Measurements from ENCODE around the gene ALDH1L1.

- TF ChIP-seq CTCF (IDR thresholded peaks at IDR 0.05) = no peak
- TF ChIP-seq, protein P1, sequence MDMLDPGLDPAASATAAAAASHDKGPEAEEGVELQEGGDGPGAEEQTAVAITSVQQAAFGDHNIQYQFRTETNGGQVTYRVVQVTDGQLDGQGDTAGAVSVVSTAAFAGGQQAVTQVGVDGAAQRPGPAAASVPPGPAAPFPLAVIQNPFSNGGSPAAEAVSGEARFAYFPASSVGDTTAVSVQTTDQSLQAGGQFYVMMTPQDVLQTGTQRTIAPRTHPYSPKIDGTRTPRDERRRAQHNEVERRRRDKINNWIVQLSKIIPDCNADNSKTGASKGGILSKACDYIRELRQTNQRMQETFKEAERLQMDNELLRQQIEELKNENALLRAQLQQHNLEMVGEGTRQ (CRISPR knock-in tag; IDR thresholded peaks at IDR 0.05) = no peak
- no peak for TF ChIP-seq ESRRA (CRISPR knock-in tag; IDR thresholded peaks at IDR 0.05; ENCODE audit: borderline replicate concordance)
- no peak for TF ChIP-seq ATF2 (CRISPR knock-in tag; IDR thresholded peaks at IDR 0.05; ENCODE audit: borderline replicate concordance, low read depth)
- no peak for TF ChIP-seq PRDM15 (CRISPR knock-in tag; IDR thresholded peaks at IDR 0.05)
- TF ChIP-seq, protein P2, sequence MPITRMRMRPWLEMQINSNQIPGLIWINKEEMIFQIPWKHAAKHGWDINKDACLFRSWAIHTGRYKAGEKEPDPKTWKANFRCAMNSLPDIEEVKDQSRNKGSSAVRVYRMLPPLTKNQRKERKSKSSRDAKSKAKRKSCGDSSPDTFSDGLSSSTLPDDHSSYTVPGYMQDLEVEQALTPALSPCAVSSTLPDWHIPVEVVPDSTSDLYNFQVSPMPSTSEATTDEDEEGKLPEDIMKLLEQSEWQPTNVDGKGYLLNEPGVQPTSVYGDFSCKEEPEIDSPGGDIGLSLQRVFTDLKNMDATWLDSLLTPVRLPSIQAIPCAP (CRISPR knock-in tag; IDR thresholded peaks at IDR 0.05) = no peak
- TF ChIP-seq CREM (CRISPR knock-in tag; IDR thresholded peaks at IDR 0.05) = no peak
- TF ChIP-seq AFF4 (CRISPR knock-in tag; IDR thresholded peaks at IDR 0.05; ENCODE audit: borderline replicate concordance) = no peak
- TF ChIP-seq ZNF121 (CRISPR knock-in tag; IDR thresholded peaks at IDR 0.05) = no peak
- TF ChIP-seq MXD4 (CRISPR knock-in tag; IDR thresholded peaks at IDR 0.05; ENCODE audit: borderline replicate concordance) = no peak
- no peak for TF ChIP-seq NR3C1 (CRISPR knock-in tag; conservative IDR thresholded peaks at IDR 0.05; ENCODE audit: low read depth)
Measured at GRCh38 chr3:126083511-126083912, 96.9 kb downstream of the ALDH1L1 start.
